CD4-positive, CD25-positive, alpha-beta regulatory T cell (primary cell): ENCODE results near the gene DLK1. TPM values are rescaled to one million over a fixed set of nuclear protein-coding genes. Genes with fewer than 3 reads are reported as not detected.

Source experiments
- ATAC-seq, 2 donors: fragments of 150-1000 bp; cut with Tn5 transposase; one replicate each; pipeline ENCODE4 v1.10.0; 2021; ENCODE audit warnings: low read depth in 2 of 2, moderate number of reproducible peaks in 2 of 2, moderate library complexity in 1 of 2
- DNase-seq, 3 donors: peaks; one replicate each; pipeline versions ENCODE4 v3.0.0 to v3.0.0-alpha.2; 2012 to 2022; ENCODE audit warnings: mixed read lengths in 1 of 3
- H3K27ac ChIP-seq: one replicate; pipeline ENCODE4 v1.7.0; 2013; ENCODE audit warnings: mild to moderate bottlenecking, low read length; ENCODE audit not compliant: insufficient read depth, poor library complexity, severe bottlenecking
- H3K27me3 ChIP-seq: one replicate; pipeline ENCODE4 v1.7.0; 2013; ENCODE audit warnings: low read length; ENCODE audit not compliant: control insufficient read depth, insufficient read depth
- H3K36me3 ChIP-seq: one replicate; pipeline ENCODE4 v1.7.0; 2013; ENCODE audit warnings: mild to moderate bottlenecking, low read length, moderate library complexity; ENCODE audit not compliant: control insufficient read depth, insufficient read depth
- H3K4me1 ChIP-seq: 2 replicates; pipeline ENCODE4 v1.7.0; 2013; ENCODE audit warnings: mild to moderate bottlenecking, low read length; ENCODE audit not compliant: insufficient read depth, control insufficient read depth, poor library complexity, severe bottlenecking
- H3K4me3 ChIP-seq: one replicate; pipeline ENCODE4 v1.7.0; 2013; ENCODE audit warnings: low read depth, mild to moderate bottlenecking, low read length, moderate library complexity
- H3K9me3 ChIP-seq, 2 experiments: 1 replicate in 1 of 2; 2 replicates in 1 of 2; pipeline ENCODE4 v1.7.0; 2013; ENCODE audit warnings: low read length in 2 of 2, mild to moderate bottlenecking in 1 of 2, moderate library complexity in 1 of 2; ENCODE audit not compliant: control insufficient read depth in 2 of 2
- H3K27ac Mint-ChIP-seq, 3 donors: one replicate each; pipeline ENCODE4 v1.8.0; 2020 to 2022; ENCODE audit warnings: mild to moderate bottlenecking in 3 of 3, mixed read lengths in 3 of 3, moderate library complexity in 2 of 3
- H3K27me3 Mint-ChIP-seq: one replicate; pipeline ENCODE4 v1.8.0; 2022; ENCODE audit warnings: mild to moderate bottlenecking, mixed read lengths
- H3K36me3 Mint-ChIP-seq: one replicate; pipeline ENCODE4 v1.8.0; 2020; ENCODE audit warnings: mixed read lengths
- H3K4me1 Mint-ChIP-seq, 4 donors: one replicate each; pipeline ENCODE4 v1.8.0; 2020 to 2022; ENCODE audit warnings: mixed read lengths in 4 of 4, mild to moderate bottlenecking in 1 of 4
- H3K4me3 Mint-ChIP-seq, 4 donors: one replicate each; pipeline ENCODE4 v1.8.0; 2020 to 2022; ENCODE audit warnings: mild to moderate bottlenecking in 4 of 4, mixed read lengths in 4 of 4, moderate library complexity in 3 of 4
- H3K9me3 Mint-ChIP-seq, 7 donors: one replicate each; pipeline ENCODE4 v1.8.0; 2020 to 2022; ENCODE audit warnings: mixed read lengths in 7 of 7, mild to moderate bottlenecking in 3 of 7, moderate library complexity in 2 of 7
- polyA plus RNA-seq, 4 donors: library from polyadenylated mRNA; unstranded; fragments of 300-500 nt; fragmentation: Illumina TruSeq; gene quantifications; one replicate each; pipeline ENCODE4 v1.2.3, GENCODE V29; 2021
- total RNA-seq: library from RNA; stranded (reverse); gene quantifications from one replicate; pipeline ENCODE4 v1.2.3, GENCODE V29; 2022

Gene DLK1
- total and polyA plus RNA-seq, 5 donors from 2014 or later: not detected

DNA sequence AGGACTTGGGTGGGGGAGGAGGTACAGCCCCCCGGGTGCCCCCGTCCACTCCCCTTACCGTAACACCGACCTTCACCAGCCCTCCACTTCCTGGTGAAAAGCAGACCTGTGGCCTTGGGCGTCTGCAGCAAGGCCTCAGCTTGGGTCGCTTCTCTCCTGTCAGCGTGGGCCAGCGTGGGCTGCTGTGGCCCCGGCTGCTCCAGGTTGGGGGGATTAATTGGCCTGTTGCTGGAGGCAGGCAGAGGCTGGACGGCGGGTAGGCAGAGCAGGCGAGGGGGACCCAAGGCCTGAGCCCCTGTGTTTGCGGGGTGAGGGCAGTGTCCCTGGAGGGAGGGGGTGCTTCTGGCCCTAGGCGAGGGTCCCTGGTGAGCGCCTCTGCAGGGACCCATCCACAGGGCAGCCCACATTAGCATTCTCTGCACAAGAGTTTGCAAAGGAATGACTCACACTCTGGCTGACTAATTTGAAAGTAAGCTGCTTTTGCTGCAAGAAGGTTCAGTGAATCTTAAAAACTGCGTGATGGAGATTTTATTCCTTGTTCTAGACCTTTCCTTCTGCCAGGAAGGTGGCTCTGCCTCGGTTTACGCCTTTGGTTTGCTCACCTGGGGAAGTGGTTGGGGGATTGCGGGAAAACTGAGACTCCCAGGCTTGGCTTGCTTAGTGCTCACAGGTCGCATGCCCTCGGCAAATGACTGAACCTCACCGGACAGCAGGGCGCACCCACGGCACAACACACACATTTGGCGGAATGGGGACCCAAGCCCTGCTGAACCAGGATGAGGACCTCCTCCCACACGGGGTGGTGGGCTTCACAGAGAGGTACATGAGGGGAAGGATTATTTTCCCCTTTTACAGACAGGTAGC is 37.9 kb upstream of the DLK1 start:
- H3K27ac Mint-ChIP-seq: no peak overlapping the region

GRCh38 chr14:100690672-100691071 is 36.0 kb upstream of the DLK1 start:
- no peak for DNase-seq
- no peaks in the 10 kb centered on the region for H3K9me3 Mint-ChIP-seq
- ATAC-seq: no peak
- no peak overlapping the region for H3K27ac ChIP-seq
- no peaks in the 10 kb centered on the region for H3K9me3 ChIP-seq
- no peaks in the 10 kb centered on the region for H3K36me3 ChIP-seq
- no peaks in the 10 kb centered on the region for H3K36me3 Mint-ChIP-seq
- H3K27me3 Mint-ChIP-seq: no peaks in the 10 kb centered on the region
- no peak overlapping the region for H3K27ac Mint-ChIP-seq
- no peaks in the 10 kb centered on the region for H3K4me1 Mint-ChIP-seq
- no peak overlapping the region for H3K4me3 ChIP-seq
- H3K27me3 ChIP-seq: no peaks in the 10 kb centered on the region
- no peaks in the 10 kb centered on the region for H3K4me1 ChIP-seq
- no peak overlapping the region for H3K4me3 Mint-ChIP-seq

More for the DNA sequence above, 37.9 kb upstream of the DLK1 start:
- no peaks in the 10 kb centered on the region for H3K27me3 ChIP-seq
- Mint-ChIP-seq H3K27me3 (no peaks in the 10 kb centered on the region), H3K4me1 (no peaks in the 10 kb centered on the region), H3K4me3 (no peak overlapping the region), H3K36me3 (no peaks in the 10 kb centered on the region), H3K9me3 (no peaks in the 10 kb centered on the region)
- no peaks in the 10 kb centered on the region for H3K4me1 ChIP-seq
- H3K27ac ChIP-seq: no peak overlapping the region
- no peak overlapping the region for H3K4me3 ChIP-seq
- no peaks in the 10 kb centered on the region for H3K9me3 ChIP-seq
- no peaks in the 10 kb centered on the region for H3K36me3 ChIP-seq
- no peak for ATAC-seq
- DNase-seq: no peak

GRCh38 chr14:100691395-100692056 is 35.2 kb upstream of the DLK1 start:
- Mint-ChIP-seq H3K27ac (peak overlapping the region in 1 of 3 donors; percentile 56), H3K9me3 (no peaks in the 10 kb centered on the region), H3K27me3 (no peaks in the 10 kb centered on the region), H3K36me3 (no peaks in the 10 kb centered on the region), H3K4me1 (no peaks in the 10 kb centered on the region), H3K4me3 (no peak overlapping the region)
- H3K4me1 ChIP-seq: no peaks in the 10 kb centered on the region
- H3K27me3 ChIP-seq: no peaks in the 10 kb centered on the region
- no peaks in the 10 kb centered on the region for H3K9me3 ChIP-seq
- DNase-seq: no peak
- no peaks in the 10 kb centered on the region for H3K36me3 ChIP-seq
- ATAC-seq: no peak
- H3K4me3 ChIP-seq: no peak overlapping the region
- no peak overlapping the region for H3K27ac ChIP-seq

DNA sequence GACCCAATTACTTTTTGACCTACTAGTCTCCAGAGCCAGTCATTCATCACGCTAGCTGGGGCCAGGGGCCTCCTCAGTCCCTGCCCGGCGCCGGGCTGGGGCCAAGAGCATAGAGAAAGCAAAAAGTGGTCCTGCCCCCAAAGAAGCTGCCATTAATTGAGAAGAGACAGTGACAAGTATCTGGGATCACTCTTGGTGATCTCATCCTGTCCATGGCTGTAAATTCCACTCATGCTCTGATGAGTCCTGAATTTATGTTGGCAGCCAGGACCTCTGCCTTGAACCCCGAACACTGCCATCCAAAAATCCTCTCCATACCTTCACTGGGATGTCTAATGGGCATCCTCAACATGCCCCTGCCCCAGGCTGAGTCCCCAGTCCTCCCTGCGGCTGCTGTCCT is 34.4 kb upstream of the DLK1 start:
- no peaks in the 10 kb centered on the region for H3K4me1 Mint-ChIP-seq
- H3K27ac ChIP-seq: no peak overlapping the region

GRCh38 chr14:100692859-100693558 is 33.7 kb upstream of the DLK1 start:
- Histone ChIP-seq H3K4me3 (no peak overlapping the region), H3K36me3 (no peaks in the 10 kb centered on the region), H3K27me3 (no peaks in the 10 kb centered on the region), H3K4me1 (no peaks in the 10 kb centered on the region), H3K9me3 (no peaks in the 10 kb centered on the region), H3K27ac (no peak overlapping the region)
- H3K4me1 Mint-ChIP-seq: no peaks in the 10 kb centered on the region
- ATAC-seq (no peak), DNase-seq (no peak)
- H3K36me3 Mint-ChIP-seq: no peaks in the 10 kb centered on the region
- H3K4me3 Mint-ChIP-seq: peak overlapping the region in 1 of 4 donors; percentile 77
- H3K27ac Mint-ChIP-seq: peak overlapping the region in 1 of 3 donors; percentile 69
- H3K9me3 Mint-ChIP-seq: no peaks in the 10 kb centered on the region
- no peaks in the 10 kb centered on the region for H3K27me3 Mint-ChIP-seq

More for the DNA sequence above, 34.4 kb upstream of the DLK1 start:
- ATAC-seq (no peak), DNase-seq (no peak)
- Histone ChIP-seq H3K4me3 (no peak overlapping the region), H3K27me3 (no peaks in the 10 kb centered on the region), H3K4me1 (no peaks in the 10 kb centered on the region), H3K9me3 (no peaks in the 10 kb centered on the region), H3K36me3 (no peaks in the 10 kb centered on the region)
- Mint-ChIP-seq H3K27me3 (no peaks in the 10 kb centered on the region), H3K27ac (peak overlapping the region in 1 of 3 donors; percentile 85), H3K9me3 (no peaks in the 10 kb centered on the region), H3K4me3 (no peak overlapping the region), H3K36me3 (no peaks in the 10 kb centered on the region)

- Mint-ChIP-seq H3K9me3 (no peaks in the 10 kb centered on the region), H3K4me1 (no peaks in the 10 kb centered on the region), H3K36me3 (no peaks in the 10 kb centered on the region), H3K27ac (no peak overlapping the region), H3K4me3 (no peak overlapping the region), H3K27me3 (no peaks in the 10 kb centered on the region)
- Histone ChIP-seq H3K36me3 (no peaks in the 10 kb centered on the region), H3K27me3 (no peaks in the 10 kb centered on the region), H3K27ac (no peak overlapping the region), H3K4me1 (no peaks in the 10 kb centered on the region), H3K9me3 (no peaks in the 10 kb centered on the region), H3K4me3 (no peak overlapping the region)
- ATAC-seq: no peak
- DNase-seq: no peak
Observed at GRCh38 chr14:100693877-100694578, 32.7 kb upstream of the DLK1 start.

GRCh38 chr14:100694579-100695422 is 31.9 kb upstream of the DLK1 start:
- Histone ChIP-seq H3K4me1 (no peaks in the 10 kb centered on the region), H3K9me3 (no peaks in the 10 kb centered on the region), H3K27me3 (no peaks in the 10 kb centered on the region), H3K27ac (no peak overlapping the region), H3K36me3 (no peaks in the 10 kb centered on the region), H3K4me3 (no peak overlapping the region)
- H3K4me1 Mint-ChIP-seq: no peaks in the 10 kb centered on the region
- peaks cover under 1% of the 10 kb centered on the region for H3K27me3 Mint-ChIP-seq
- no peak overlapping the region for H3K4me3 Mint-ChIP-seq
- no peaks in the 10 kb centered on the region for H3K9me3 Mint-ChIP-seq
- H3K27ac Mint-ChIP-seq: no peak overlapping the region
- H3K36me3 Mint-ChIP-seq: no peaks in the 10 kb centered on the region
- ATAC-seq (no peak), DNase-seq (no peak)
